ENCODE measurements around the gene SMIM26.

The SMIM26 gene

DNA sequence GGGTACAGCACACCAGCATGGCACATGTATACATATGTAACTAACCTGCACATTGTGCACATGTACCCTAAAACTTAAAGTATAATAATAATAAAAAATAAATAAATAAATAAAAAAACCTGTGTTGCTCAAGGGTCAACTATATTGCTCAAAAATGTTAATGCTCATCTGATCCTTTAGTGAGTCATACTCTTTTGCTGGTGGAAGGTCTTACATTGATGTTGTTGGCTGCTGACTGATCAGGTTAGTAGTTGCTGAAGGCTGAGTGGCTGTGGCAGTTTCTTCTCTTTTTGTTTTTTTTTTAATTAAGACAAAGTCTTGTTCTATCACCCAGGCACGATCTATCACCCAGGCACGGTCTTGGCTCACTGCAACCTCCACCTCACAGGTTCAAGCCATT is 29.6 kb upstream of the SMIM26 start:
- Histone ChIP-seq H3K27me3 (ENCODE audit: control insufficient read depth, insufficient read depth, low read length) (no peaks in the 10 kb centered on the region), H3K9ac (ENCODE audit: low read depth, low read length) (no peak overlapping the region), H3K4me2 (ENCODE audit: low read length) (no peak overlapping the region), H3K4me1 (ENCODE audit: control insufficient read depth, insufficient read depth, low read length) (peaks cover 32% of the 10 kb centered on the region), H3K9me3 (replicated peaks; ENCODE audit: low read length) (no peaks in the 10 kb centered on the region), H3K36me3 (ENCODE audit: insufficient read depth, low read length) (peaks cover 49% of the 10 kb centered on the region), H3K4me3 (ENCODE audit: low read length) (no peak overlapping the region)

DNA sequence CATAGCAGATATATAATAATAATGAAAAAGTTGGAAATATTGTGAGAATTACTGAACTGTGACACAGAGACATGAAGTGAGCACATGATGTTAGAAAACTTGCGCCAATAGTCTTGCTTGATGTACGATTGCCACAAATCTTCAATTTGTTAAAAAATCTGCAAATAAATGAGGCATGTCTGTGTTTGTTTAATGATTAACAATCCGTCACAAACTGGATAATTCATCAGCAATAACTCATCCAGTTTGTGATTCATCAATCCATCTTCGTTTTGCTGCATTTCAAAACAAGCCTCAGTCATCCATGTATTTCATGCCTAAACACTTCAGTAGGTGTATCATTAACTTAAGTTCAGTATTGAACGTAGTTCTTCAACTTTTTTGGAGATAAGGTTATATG is 25.5 kb upstream of the SMIM26 start:
- Histone ChIP-seq H3K4me3 (ENCODE audit: low read length) (no peak overlapping the region), H3K9ac (ENCODE audit: low read depth, low read length) (no peak overlapping the region), H3K4me2 (ENCODE audit: low read length) (peak overlapping the region; percentile 27), H3K9me3 (replicated peaks; ENCODE audit: low read length) (no peaks in the 10 kb centered on the region), H3K27me3 (ENCODE audit: control insufficient read depth, insufficient read depth, low read length) (no peaks in the 10 kb centered on the region), H3K36me3 (ENCODE audit: insufficient read depth, low read length) (peaks cover 40% of the 10 kb centered on the region), H3K4me1 (ENCODE audit: control insufficient read depth, insufficient read depth, low read length) (peaks cover 36% of the 10 kb centered on the region)

DNA sequence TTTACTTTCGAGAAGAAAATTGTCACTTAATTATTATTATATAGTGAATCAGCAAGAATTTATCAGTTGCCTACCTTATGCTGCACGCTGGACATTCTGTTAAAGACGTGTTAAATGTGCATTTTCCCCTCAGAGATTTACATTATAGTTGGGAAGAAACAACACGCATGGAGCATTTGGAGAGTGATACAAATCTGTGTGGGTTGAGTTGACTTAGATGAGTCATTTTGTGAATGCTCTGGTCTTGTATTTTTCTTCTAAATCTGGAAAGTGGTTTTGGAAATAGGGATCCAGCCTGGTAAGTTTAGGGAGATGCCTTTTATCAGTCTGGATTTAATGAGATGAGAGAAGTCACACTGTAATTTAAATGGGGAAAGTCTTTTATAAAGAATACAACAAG is 24.0 kb upstream of the SMIM26 start:
- no peaks in the 10 kb centered on the region for H3K27me3 ChIP-seq (ENCODE audit: control insufficient read depth, insufficient read depth, low read length)
- peak overlapping the region; percentile 28 for H3K4me2 ChIP-seq (ENCODE audit: low read length)
- H3K4me1 ChIP-seq (ENCODE audit: control insufficient read depth, insufficient read depth, low read length), result peaks cover 33% of the 10 kb centered on the region
- H3K9me3 ChIP-seq (replicated peaks; ENCODE audit: low read length), result no peaks in the 10 kb centered on the region
- H3K9ac ChIP-seq (ENCODE audit: low read depth, low read length), result no peak overlapping the region
- peaks cover 46% of the 10 kb centered on the region for H3K36me3 ChIP-seq (ENCODE audit: insufficient read depth, low read length)
- H3K4me3 ChIP-seq (ENCODE audit: low read length), result no peak overlapping the region

DNA sequence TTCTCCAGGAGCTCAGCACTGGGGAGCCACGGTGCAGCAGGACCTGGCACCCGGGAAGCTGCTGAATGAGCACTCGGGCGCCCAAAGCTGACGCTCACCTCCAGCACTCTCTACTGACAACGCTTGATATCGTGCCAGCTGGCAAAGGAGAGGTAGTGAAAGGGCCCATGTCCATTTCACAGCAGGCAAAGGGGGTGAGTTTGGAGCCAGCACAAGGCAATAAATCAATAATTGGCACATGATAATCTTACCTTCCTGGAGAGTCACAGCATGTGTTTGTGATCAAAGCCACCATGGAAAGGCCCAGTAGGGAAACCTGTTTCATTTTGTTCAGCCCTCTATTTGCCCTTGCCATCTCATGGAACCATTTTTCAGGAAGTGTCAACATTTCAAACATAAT is 23.3 kb upstream of the SMIM26 start:
- no peaks in the 10 kb centered on the region for H3K9me3 ChIP-seq (replicated peaks; ENCODE audit: low read length)
- H3K4me1 ChIP-seq (ENCODE audit: control insufficient read depth, insufficient read depth, low read length), result peaks cover 33% of the 10 kb centered on the region
- no peak overlapping the region for H3K4me3 ChIP-seq (ENCODE audit: low read length)
- H3K36me3 ChIP-seq (ENCODE audit: insufficient read depth, low read length), result peaks cover 50% of the 10 kb centered on the region
- no peaks in the 10 kb centered on the region for H3K27me3 ChIP-seq (ENCODE audit: control insufficient read depth, insufficient read depth, low read length)
- H3K4me2 ChIP-seq (ENCODE audit: low read length), result no peak overlapping the region
- no peak overlapping the region for H3K9ac ChIP-seq (ENCODE audit: low read depth, low read length)

DNA sequence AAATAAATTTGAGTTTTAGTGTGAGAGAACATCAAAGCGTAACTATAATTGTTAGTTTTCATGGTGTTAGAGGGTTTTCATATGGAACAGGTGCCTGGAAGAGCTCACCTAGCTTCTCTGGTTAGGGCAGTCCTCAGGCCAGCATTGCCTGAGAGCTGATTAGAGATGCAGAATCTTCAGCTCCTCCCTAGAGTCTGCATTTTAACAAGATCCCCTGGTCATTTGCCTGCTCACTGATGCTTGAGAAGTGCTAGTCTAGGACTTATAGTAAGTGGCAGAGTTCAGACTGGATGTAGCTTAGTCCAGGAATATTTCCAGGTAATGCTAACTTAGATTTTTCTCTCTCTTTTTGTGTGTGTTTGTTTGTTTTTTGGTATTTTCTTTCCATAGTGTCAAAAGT is 21.7 kb upstream of the SMIM26 start:
- H3K36me3 ChIP-seq (ENCODE audit: insufficient read depth, low read length), result peaks cover 46% of the 10 kb centered on the region
- H3K9me3 ChIP-seq (replicated peaks; ENCODE audit: low read length), result no peaks in the 10 kb centered on the region
- H3K4me3 ChIP-seq (ENCODE audit: low read length), result no peak overlapping the region
- peaks cover 33% of the 10 kb centered on the region for H3K4me1 ChIP-seq (ENCODE audit: control insufficient read depth, insufficient read depth, low read length)
- H3K4me2 ChIP-seq (ENCODE audit: low read length), result no peak overlapping the region
- no peaks in the 10 kb centered on the region for H3K27me3 ChIP-seq (ENCODE audit: control insufficient read depth, insufficient read depth, low read length)
- no peak overlapping the region for H3K9ac ChIP-seq (ENCODE audit: low read depth, low read length)

DNA sequence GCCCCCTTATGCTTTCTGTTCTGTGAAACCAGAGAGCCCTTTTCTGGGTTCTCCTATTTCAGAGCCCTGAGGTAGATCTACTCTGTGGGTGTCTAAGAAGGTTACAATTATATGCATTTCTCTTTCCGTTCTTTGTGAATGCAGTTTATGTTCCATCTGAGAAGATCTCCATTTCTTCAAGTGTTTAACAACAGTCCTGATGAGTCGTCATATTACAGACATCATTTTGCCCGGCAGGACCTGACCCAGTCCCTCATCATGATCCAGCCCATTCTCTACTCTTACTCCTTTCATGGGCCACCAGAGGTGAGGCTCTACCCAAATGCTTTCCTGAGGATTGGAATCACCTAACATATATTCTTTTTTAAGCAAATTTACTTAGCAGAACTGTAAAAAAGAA is 18.8 kb upstream of the SMIM26 start:
- Histone ChIP-seq H3K9me3 (replicated peaks; ENCODE audit: low read length) (no peaks in the 10 kb centered on the region), H3K4me2 (ENCODE audit: low read length) (no peak overlapping the region), H3K27me3 (ENCODE audit: control insufficient read depth, insufficient read depth, low read length) (no peaks in the 10 kb centered on the region), H3K36me3 (ENCODE audit: insufficient read depth, low read length) (peaks cover 52% of the 10 kb centered on the region), H3K9ac (ENCODE audit: low read depth, low read length) (no peak overlapping the region), H3K4me3 (ENCODE audit: low read length) (no peak overlapping the region), H3K4me1 (ENCODE audit: control insufficient read depth, insufficient read depth, low read length) (peaks cover 6% of the 10 kb centered on the region)

DNA sequence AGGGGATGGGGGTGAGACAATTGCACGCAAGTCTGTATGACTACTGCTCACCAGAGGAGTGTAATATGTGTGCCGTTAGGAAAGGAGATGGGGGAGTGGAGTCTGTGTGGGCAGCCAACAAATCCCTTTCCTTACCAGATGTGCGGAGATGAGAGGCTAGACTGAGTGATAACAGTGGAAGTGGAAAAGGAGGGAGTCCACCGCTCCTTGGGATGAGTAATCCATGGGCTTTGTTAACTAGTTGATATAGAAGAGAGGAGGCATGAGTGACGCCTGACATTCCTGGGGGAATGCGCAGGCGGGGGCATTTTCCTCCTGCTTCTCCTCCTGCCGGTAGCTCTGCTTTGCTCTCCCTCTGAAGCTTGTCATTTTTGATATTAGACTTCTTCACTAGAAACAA is 13.5 kb upstream of the SMIM26 start:
- Histone ChIP-seq H3K4me2 (ENCODE audit: low read length) (no peak overlapping the region), H3K9ac (ENCODE audit: low read depth, low read length) (no peak overlapping the region), H3K4me3 (ENCODE audit: low read length) (no peak overlapping the region), H3K4me1 (ENCODE audit: control insufficient read depth, insufficient read depth, low read length) (no peaks in the 10 kb centered on the region), H3K27me3 (ENCODE audit: control insufficient read depth, insufficient read depth, low read length) (no peaks in the 10 kb centered on the region), H3K36me3 (ENCODE audit: insufficient read depth, low read length) (peaks cover 55% of the 10 kb centered on the region), H3K9me3 (replicated peaks; ENCODE audit: low read length) (no peaks in the 10 kb centered on the region)

DNA sequence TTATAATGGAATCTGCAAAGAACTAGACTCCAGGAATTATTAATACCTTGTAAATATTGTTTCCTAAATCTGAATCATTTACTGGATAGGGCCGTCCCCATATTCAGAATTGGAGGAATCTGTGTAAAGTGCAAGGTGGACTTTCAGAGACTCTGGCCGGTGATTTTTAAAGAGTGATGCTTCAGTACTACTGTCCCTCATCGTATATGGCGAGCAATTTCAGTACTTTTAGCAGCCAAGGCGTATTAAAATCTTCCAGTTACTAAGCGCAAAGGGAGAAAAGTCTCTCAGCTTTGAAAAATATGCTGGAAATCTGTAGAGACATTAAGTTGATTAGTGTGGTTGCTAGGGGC is 483 bp downstream of the SMIM26 start:
- no peaks in the 10 kb centered on the region for H3K9me3 ChIP-seq (replicated peaks; ENCODE audit: low read length)
- H3K4me3 ChIP-seq (ENCODE audit: low read length), result peak overlapping the region; percentile 92
- H3K27me3 ChIP-seq (ENCODE audit: control insufficient read depth, insufficient read depth, low read length), result no peaks in the 10 kb centered on the region
- peak overlapping the region; percentile 95 for H3K9ac ChIP-seq (ENCODE audit: low read depth, low read length)
- H3K36me3 ChIP-seq (ENCODE audit: insufficient read depth, low read length), result peaks cover 21% of the 10 kb centered on the region
- H3K4me1 ChIP-seq (ENCODE audit: control insufficient read depth, insufficient read depth, low read length), result peaks cover 2% of the 10 kb centered on the region
- peak overlapping the region; percentile 90 for H3K4me2 ChIP-seq (ENCODE audit: low read length)

DNA sequence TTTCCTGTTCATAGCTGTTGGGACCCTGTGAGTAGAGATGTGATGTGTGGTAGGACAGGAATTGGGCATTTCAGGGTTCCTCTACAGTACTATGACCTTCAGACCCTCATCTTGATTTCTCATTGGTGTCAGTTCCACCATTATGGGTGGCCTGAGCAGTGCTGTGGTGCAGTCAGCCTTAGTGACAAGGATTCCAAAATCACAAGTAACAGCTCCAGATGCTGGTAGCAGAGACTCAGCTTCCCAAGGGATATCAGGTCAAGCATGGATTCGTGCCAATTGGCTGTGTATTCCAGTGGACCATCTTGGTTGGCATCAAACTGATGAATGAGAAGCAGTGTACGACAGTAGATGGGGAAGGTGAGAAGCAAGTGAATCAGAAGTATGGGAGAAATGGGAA is 3.8 kb downstream of the SMIM26 start:
- Histone ChIP-seq H3K4me1 (ENCODE audit: control insufficient read depth, insufficient read depth, low read length) (peaks cover 2% of the 10 kb centered on the region), H3K27me3 (ENCODE audit: control insufficient read depth, insufficient read depth, low read length) (no peaks in the 10 kb centered on the region), H3K4me3 (ENCODE audit: low read length) (no peak overlapping the region)

DNA sequence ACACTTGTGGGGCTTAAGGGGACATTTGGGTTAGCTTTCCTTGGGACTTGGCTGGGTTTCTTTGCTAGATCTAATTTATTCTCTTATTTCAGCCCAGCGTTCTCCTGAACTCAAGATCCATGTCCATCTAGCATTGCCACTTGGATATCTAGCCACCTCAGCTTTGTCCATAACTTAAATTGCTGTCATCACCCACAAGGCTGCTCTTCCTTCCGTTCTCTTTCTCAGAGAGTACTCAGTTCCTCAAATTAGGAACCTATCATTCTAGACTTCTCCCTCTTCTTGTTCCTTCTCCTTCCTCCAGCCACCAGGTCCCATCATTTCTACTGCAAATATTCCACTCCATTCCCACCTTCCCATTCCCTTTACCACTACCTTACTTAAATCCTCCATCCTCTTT is 4.3 kb downstream of the SMIM26 start:
- peaks cover 16% of the 10 kb centered on the region for H3K36me3 ChIP-seq (ENCODE audit: insufficient read depth, low read length)
- H3K4me2 ChIP-seq (ENCODE audit: low read length), result no peak overlapping the region
- no peaks in the 10 kb centered on the region for H3K27me3 ChIP-seq (ENCODE audit: control insufficient read depth, insufficient read depth, low read length)
- no peaks in the 10 kb centered on the region for H3K9me3 ChIP-seq (replicated peaks; ENCODE audit: low read length)
- no peak overlapping the region for H3K9ac ChIP-seq (ENCODE audit: low read depth, low read length)
- H3K4me1 ChIP-seq (ENCODE audit: control insufficient read depth, insufficient read depth, low read length), result peaks cover 2% of the 10 kb centered on the region
- H3K4me3 ChIP-seq (ENCODE audit: low read length), result no peak overlapping the region

More for the DNA sequence above, 3.8 kb downstream of the SMIM26 start:
- H3K9ac ChIP-seq (ENCODE audit: low read depth, low read length), result no peak overlapping the region
- H3K36me3 ChIP-seq (ENCODE audit: insufficient read depth, low read length), result peaks cover 16% of the 10 kb centered on the region
- H3K4me2 ChIP-seq (ENCODE audit: low read length), result no peak overlapping the region
- H3K9me3 ChIP-seq (replicated peaks; ENCODE audit: low read length), result no peaks in the 10 kb centered on the region

DNA sequence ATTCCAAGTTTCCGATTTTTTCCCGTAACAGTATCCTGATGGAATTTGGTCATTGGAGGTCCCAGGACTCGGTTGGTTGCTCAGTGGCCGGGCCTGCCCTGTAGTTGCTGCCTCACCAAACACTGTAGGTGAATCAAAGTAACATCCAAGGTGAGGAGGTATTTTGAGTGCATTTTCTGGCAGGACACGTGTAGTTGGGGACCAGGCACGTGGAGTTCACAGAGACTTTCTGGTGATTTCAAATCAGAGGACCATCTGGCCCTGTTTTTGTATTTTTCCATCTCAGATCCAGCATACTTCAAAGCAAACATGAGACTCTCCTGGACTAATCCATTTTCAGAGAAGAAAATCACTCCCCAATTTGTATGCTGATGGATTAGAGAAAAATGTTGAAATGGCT is 10.7 kb downstream of the SMIM26 start:
- H3K4me1 ChIP-seq (ENCODE audit: control insufficient read depth, insufficient read depth, low read length), result no peaks in the 10 kb centered on the region
- H3K36me3 ChIP-seq (ENCODE audit: insufficient read depth, low read length), result no peaks in the 10 kb centered on the region

DNA sequence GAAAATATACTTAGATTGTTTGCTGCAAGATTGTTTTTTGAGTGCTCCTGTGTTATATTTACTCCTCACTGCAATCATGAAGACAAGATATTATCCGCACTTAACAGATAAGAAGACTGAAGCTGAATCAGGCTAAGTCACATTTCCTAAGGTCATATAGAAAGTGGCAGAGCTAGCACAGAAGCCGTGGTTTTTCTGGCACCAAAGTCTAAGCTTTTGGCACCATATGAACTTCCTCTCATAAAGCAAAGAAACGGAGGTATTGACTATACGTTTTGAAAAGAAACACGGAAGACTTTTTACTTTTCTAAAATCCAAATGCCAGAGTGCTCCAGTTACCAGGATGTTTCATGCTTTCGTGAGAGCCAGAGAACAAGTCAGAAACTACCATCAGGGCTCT is 11.3 kb downstream of the SMIM26 start:
- H3K36me3 ChIP-seq (ENCODE audit: insufficient read depth, low read length), result no peaks in the 10 kb centered on the region
- H3K27me3 ChIP-seq (ENCODE audit: control insufficient read depth, insufficient read depth, low read length), result peaks cover under 1% of the 10 kb centered on the region
- no peaks in the 10 kb centered on the region for H3K4me1 ChIP-seq (ENCODE audit: control insufficient read depth, insufficient read depth, low read length)
- H3K9me3 ChIP-seq (replicated peaks; ENCODE audit: low read length), result no peaks in the 10 kb centered on the region
- H3K4me2 ChIP-seq (ENCODE audit: low read length), result no peak overlapping the region
- H3K9ac ChIP-seq (ENCODE audit: low read depth, low read length), result no peak overlapping the region
- H3K4me3 ChIP-seq (ENCODE audit: low read length), result no peak overlapping the region

More for the DNA sequence above, 10.7 kb downstream of the SMIM26 start:
- no peak overlapping the region for H3K4me3 ChIP-seq (ENCODE audit: low read length)
- H3K9ac ChIP-seq (ENCODE audit: low read depth, low read length), result no peak overlapping the region
- no peaks in the 10 kb centered on the region for H3K9me3 ChIP-seq (replicated peaks; ENCODE audit: low read length)
- H3K27me3 ChIP-seq (ENCODE audit: control insufficient read depth, insufficient read depth, low read length), result no peaks in the 10 kb centered on the region
- no peak overlapping the region for H3K4me2 ChIP-seq (ENCODE audit: low read length)
